ENCODE data around the gene OTOF.

The OTOF gene

GRCh38 chr2:26495705-26496297, 17.9 kb upstream of the OTOF start:
- TF ChIP-seq CTBP1 (IDR thresholded peaks at IDR 0.05; ENCODE audit: borderline replicate concordance), result no peak
- 0 out of 2 replicates have a peak, but pooled peaks have one; percentile 31 for TF ChIP-seq PKNOX1 (IDR thresholded peaks at IDR 0.05)
- no peak for TF ChIP-seq LEF1 (IDR thresholded peaks at IDR 0.05; ENCODE audit: borderline replicate concordance)
- no peak for TF ChIP-seq SP1 (IDR thresholded peaks at IDR 0.05)
- DNase-seq (ENCODE audit: extremely low spot score), result no peak
- ChIA-PET POLR2A (no interaction called here), CTCF (no interaction called here)

- ChIA-PET CTCF (no interaction called here), POLR2A (no interaction called here)
- TF ChIP-seq LEF1 (IDR thresholded peaks at IDR 0.05; ENCODE audit: borderline replicate concordance) (no peak), FOXA1 (IDR thresholded peaks at IDR 0.05) (no peak), ELF4 (IDR thresholded peaks at IDR 0.05) (no peak), SP1 (IDR thresholded peaks at IDR 0.05) (no peak), FOXK2 (IDR thresholded peaks at IDR 0.05) (no peak), ARNT (IDR thresholded peaks at IDR 0.05) (no peak), FOXM1 (IDR thresholded peaks at IDR 0.05; ENCODE audit: borderline replicate concordance) (no peak), NFRKB (IDR thresholded peaks at IDR 0.05) (no peak), CTBP1 (IDR thresholded peaks at IDR 0.05; ENCODE audit: borderline replicate concordance) (no peak), BHLHE40 (IDR thresholded peaks at IDR 0.05; ENCODE audit: borderline replicate concordance) (no peak), L3MBTL2 (conservative IDR thresholded peaks at IDR 0.05) (no peak), TARDBP (IDR thresholded peaks at IDR 0.05) (no peak), SUZ12 (IDR thresholded peaks at IDR 0.05) (no peak)
- no peak for DNase-seq (ENCODE audit: extremely low spot score)
Measured at GRCh38 chr2:26494891-26495290, 17.0 kb upstream of the OTOF start.

- POLR2A ChIA-PET, result no interaction called here
- no peak for DNase-seq (ENCODE audit: extremely low spot score)
- CTCF ChIA-PET, result no interaction called here
- TF ChIP-seq TARDBP (IDR thresholded peaks at IDR 0.05) (no peak), BHLHE40 (IDR thresholded peaks at IDR 0.05; ENCODE audit: borderline replicate concordance) (no peak), ZNF384 (IDR thresholded peaks at IDR 0.05) (no peak)
Measured at GRCh38 chr2:26494199-26494598, 16.3 kb upstream of the OTOF start.

- POLR2A ChIA-PET, result no interaction called here
- no peak for DNase-seq (ENCODE audit: extremely low spot score)
- CTCF ChIA-PET, result no interaction called here
- no peak for TF ChIP-seq ZNF384 (IDR thresholded peaks at IDR 0.05)
Measured at GRCh38 chr2:26493566-26493965, 15.6 kb upstream of the OTOF start.

- ChIA-PET CTCF (no interaction called here), POLR2A (no interaction called here)
- TF ChIP-seq FOXA1 (IDR thresholded peaks at IDR 0.05) (no peak), L3MBTL2 (conservative IDR thresholded peaks at IDR 0.05) (no peak), BHLHE40 (IDR thresholded peaks at IDR 0.05; ENCODE audit: borderline replicate concordance) (no peak), LEF1 (IDR thresholded peaks at IDR 0.05; ENCODE audit: borderline replicate concordance) (no peak), FOXM1 (IDR thresholded peaks at IDR 0.05; ENCODE audit: borderline replicate concordance) (no peak), HDGF (IDR thresholded peaks at IDR 0.05; ENCODE audit: borderline replicate concordance) (no peak), TARDBP (IDR thresholded peaks at IDR 0.05) (no peak), CTBP1 (IDR thresholded peaks at IDR 0.05; ENCODE audit: borderline replicate concordance) (no peak), NFRKB (IDR thresholded peaks at IDR 0.05) (no peak), PKNOX1 (IDR thresholded peaks at IDR 0.05) (no peak), FOXK2 (IDR thresholded peaks at IDR 0.05) (no peak), SUZ12 (IDR thresholded peaks at IDR 0.05) (no peak), ZNF384 (IDR thresholded peaks at IDR 0.05) (no peak), ELF4 (IDR thresholded peaks at IDR 0.05) (no peak), SP1 (IDR thresholded peaks at IDR 0.05) (no peak), ARNT (IDR thresholded peaks at IDR 0.05) (no peak)
- no peak for DNase-seq (ENCODE audit: extremely low spot score)
Measured at GRCh38 chr2:26492749-26493515, 15.0 kb upstream of the OTOF start.

- CTCF ChIA-PET, result interaction anchor here (1.4 kb wide), 1 partner anchor 11 kb away, joined by 9 read pairs; no protein-coding TSS in a partner anchor
- POLR2A ChIA-PET, result no interaction called here
- TF ChIP-seq LEF1 (IDR thresholded peaks at IDR 0.05; ENCODE audit: borderline replicate concordance) (no peak), FOXA1 (IDR thresholded peaks at IDR 0.05) (no peak), SUZ12 (IDR thresholded peaks at IDR 0.05) (no peak), CTBP1 (IDR thresholded peaks at IDR 0.05; ENCODE audit: borderline replicate concordance) (no peak)
- DNase-seq (ENCODE audit: extremely low spot score), result no peak
Measured at GRCh38 chr2:26491563-26492167, 13.7 kb upstream of the OTOF start.

- DNase-seq (ENCODE audit: extremely low spot score), result no peak
- POLR2A ChIA-PET, result no interaction called here
- TF ChIP-seq FOXK2 (IDR thresholded peaks at IDR 0.05) (no peak), FOXA1 (IDR thresholded peaks at IDR 0.05) (no peak), CTBP1 (IDR thresholded peaks at IDR 0.05; ENCODE audit: borderline replicate concordance) (no peak), FOXM1 (IDR thresholded peaks at IDR 0.05; ENCODE audit: borderline replicate concordance) (no peak), SUZ12 (IDR thresholded peaks at IDR 0.05) (no peak)
- CTCF ChIA-PET, result interaction anchor here (1.2 kb wide), 1 partner anchor 32 kb away, joined by 4 read pairs; no protein-coding TSS in a partner anchor
Measured at GRCh38 chr2:26489213-26489850, 11.4 kb upstream of the OTOF start.
